ENCODE results near the gene HSPG2. TPM values are rescaled to one million over a fixed set of nuclear protein-coding genes. Genes with fewer than 3 reads are reported as not detected.
A peak's percentile ranks its signal among the peaks of the same experiment; 100 is the strongest.

Gene HSPG2
- total and polyA plus RNA-seq, 9 of the 15 experiments (the other 6 are each of a cell fraction or from before 2014, with no cell fraction given) = 0.14 to 160 (median 15.7) TPM

GRCh38 chr1:21906173-21907078 lies 30.7 kb downstream of the HSPG2 start (continued):
- TF ChIP-seq ZNF644 (tag; IDR thresholded peaks at IDR 0.05; ENCODE audit: low read depth) (0 out of 2 replicates have a peak, but pooled peaks have one; percentile 14), PHF8 (IDR thresholded peaks at IDR 0.05; ENCODE audit: borderline replicate concordance, low read length) (no peak), NBN (IDR thresholded peaks at IDR 0.05; ENCODE audit: low read depth) (peak; percentile 86; the same call in 1 of the 2 replicates), RBM14 (IDR thresholded peaks at IDR 0.05; ENCODE audit: borderline replicate concordance, insufficient read depth, low read depth, low read length) (no peak), NR4A1 (CRISPR knock-in tag; IDR thresholded peaks at IDR 0.05) (no peak), NR4A1 (tag; IDR thresholded peaks at IDR 0.05) (peak; percentile 76; the same call in 1 of the 2 replicates), MEF2A (IDR thresholded peaks at IDR 0.05; ENCODE audit: control insufficient read depth, low read depth, low read length) (0 out of 2 replicates have a peak, but pooled peaks have one; percentile 7), POLR2AphosphoS2 (IDR thresholded peaks at IDR 0.05; ENCODE audit: low read length) (no peak), SP1 (CRISPR knock-in tag; IDR thresholded peaks at IDR 0.05) (peak; percentile 53), NR3C1 (CRISPR knock-in tag; IDR thresholded peaks at IDR 0.05) (no peak), ZNF395 (CRISPR knock-in tag; IDR thresholded peaks at IDR 0.05) (peak; percentile 84), RNF2 (IDR thresholded peaks at IDR 0.05) (peak; percentile 52; the same call in 1 of the 2 replicates), TRIM24 (IDR thresholded peaks at IDR 0.05) (peak; percentile 40 to 64; a peak in 2 of 4 replicates), ZBTB33 (CRISPR knock-in tag; IDR thresholded peaks at IDR 0.05) (no peak), ARID3A (IDR thresholded peaks at IDR 0.05; ENCODE audit: borderline replicate concordance, low read depth, low read length) (no peak), IFI16 (CRISPR knock-in tag; IDR thresholded peaks at IDR 0.05) (no peak), MTA2 (IDR thresholded peaks at IDR 0.05; ENCODE audit: low read depth) (peak; percentile 62)
- TF ChIP-seq, protein P1, sequence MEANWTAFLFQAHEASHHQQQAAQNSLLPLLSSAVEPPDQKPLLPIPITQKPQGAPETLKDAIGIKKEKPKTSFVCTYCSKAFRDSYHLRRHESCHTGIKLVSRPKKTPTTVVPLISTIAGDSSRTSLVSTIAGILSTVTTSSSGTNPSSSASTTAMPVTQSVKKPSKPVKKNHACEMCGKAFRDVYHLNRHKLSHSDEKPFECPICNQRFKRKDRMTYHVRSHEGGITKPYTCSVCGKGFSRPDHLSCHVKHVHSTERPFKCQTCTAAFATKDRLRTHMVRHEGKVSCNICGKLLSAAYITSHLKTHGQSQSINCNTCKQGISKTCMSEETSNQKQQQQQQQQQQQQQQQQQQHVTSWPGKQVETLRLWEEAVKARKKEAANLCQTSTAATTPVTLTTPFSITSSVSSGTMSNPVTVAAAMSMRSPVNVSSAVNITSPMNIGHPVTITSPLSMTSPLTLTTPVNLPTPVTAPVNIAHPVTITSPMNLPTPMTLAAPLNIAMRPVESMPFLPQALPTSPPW (CRISPR knock-in tag; IDR thresholded peaks at IDR 0.05) = peak; percentile 90
- TF ChIP-seq, protein P2, sequence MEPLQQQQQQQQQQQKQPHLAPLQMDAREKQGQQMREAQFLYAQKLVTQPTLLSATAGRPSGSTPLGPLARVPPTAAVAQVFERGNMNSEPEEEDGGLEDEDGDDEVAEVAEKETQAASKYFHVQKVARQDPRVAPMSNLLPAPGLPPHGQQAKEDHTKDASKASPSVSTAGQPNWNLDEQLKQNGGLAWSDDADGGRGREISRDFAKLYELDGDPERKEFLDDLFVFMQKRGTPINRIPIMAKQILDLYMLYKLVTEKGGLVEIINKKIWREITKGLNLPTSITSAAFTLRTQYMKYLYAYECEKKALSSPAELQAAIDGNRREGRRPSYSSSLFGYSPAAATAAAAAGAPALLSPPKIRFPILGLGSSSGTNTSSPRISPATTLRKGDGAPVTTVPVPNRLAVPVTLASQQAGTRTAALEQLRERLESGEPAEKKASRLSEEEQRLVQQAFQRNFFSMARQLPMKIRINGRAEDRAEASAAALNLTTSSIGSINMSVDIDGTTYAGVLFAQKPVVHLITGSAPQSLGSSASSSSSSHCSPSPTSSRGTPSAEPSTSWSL (CRISPR knock-in tag; IDR thresholded peaks at IDR 0.05; ENCODE audit: borderline replicate concordance) = no peak
